Uterus (tissue), 4 donors: ENCODE measurements around the gene MAP2K4. TPM values are rescaled to one million over a fixed set of nuclear protein-coding genes. Genes with fewer than 3 reads are reported as not detected.

ENCODE experiments used
- DNase-seq, 2 donors: peaks; one replicate each; pipeline ENCODE4 v3.0.0-alpha.2; 2019 to 2020
- H3K27ac ChIP-seq, 2 donors: fragments of 200-600 bp; sonication (generic); 1 replicate in 1 of 2; 2 replicates in 1 of 2; pipeline ENCODE4 v1.5.1; 2016 to 2018
- H3K27me3 ChIP-seq, 2 donors: fragments of 200-600 bp; sonication (generic); one replicate each; pipeline ENCODE4 v1.5.1; 2018 to 2019; ENCODE audit warnings: control low read depth in 1 of 2
- H3K36me3 ChIP-seq, 2 donors: fragments of 200-600 bp; sonication (generic); one replicate each; pipeline ENCODE4 v1.5.1; 2019; ENCODE audit warnings: control low read depth in 1 of 2
- H3K4me1 ChIP-seq, 2 donors: fragments of 200-600 bp; sonication (generic); one replicate each; pipeline ENCODE4 v1.5.1; 2018 to 2019; ENCODE audit warnings: control low read depth in 1 of 2
- H3K4me3 ChIP-seq, 2 donors: fragments of 200-600 bp; sonication (generic); 1 replicate in 1 of 2; 2 replicates in 1 of 2; pipeline ENCODE4 v1.5.1; 2018 to 2019; ENCODE audit warnings: mild to moderate bottlenecking in 1 of 2
- H3K9me3 ChIP-seq, 2 donors: fragments of 200-600 bp; sonication (generic); one replicate each; pipeline ENCODE4 v1.5.1; 2019; ENCODE audit warnings: control low read depth in 1 of 2
- CTCF ChIP-seq, 4 experiments: fragments of 200-600 bp in 2 of 4; fragments of 450-650 bp in 2 of 4; sonication (generic) in 2 of 4; IDR thresholded peaks; one replicate each; pipeline ENCODE4 v1.5.1; 2016 to 2019; ENCODE audit warnings: antibody characterized with exemption in 4 of 4, mild to moderate bottlenecking in 2 of 4, moderate library complexity in 1 of 4
- POLR2A ChIP-seq, 2 donors: fragments of 450-650 bp; IDR thresholded peaks; one replicate each; pipeline ENCODE4 v1.6.1; 2016; ENCODE audit warnings: antibody characterized with exemption in 2 of 2, mild to moderate bottlenecking in 1 of 2, moderate library complexity in 1 of 2
- intact Hi-C: fragments of 100-400 bp; cut with DNase I; formaldehyde crosslinking; loops from one replicate; pipeline ENCODE4 v1.15.1; 2023; ENCODE audit warnings: low total_unique reads
- total RNA-seq, 4 donors: library from RNA; depleted of rRNA in 3 of 4; stranded (reverse); fragments of >200 nt in 3 of 4; gene quantifications; one replicate each; pipeline versions ENCODE4 v1.1.0 to v1.2.4, GENCODE V29; 2014 to 2023
- donor health status: DM: yes; HTN: yes; CAD: no.

The MAP2K4 gene
- total RNA-seq, 4 donors from 2014 or later, result 19.4 to 83.9 (median 65.5) TPM

GRCh38 chr17:12022310-12022709 lies 1.6 kb downstream of the MAP2K4 start:
- Histone ChIP-seq H3K9me3 (no peaks in the 10 kb centered on the region), H3K4me1 (peaks cover 0 to 5% of the 10 kb centered on the region in 2 donors), H3K4me3 (no peak overlapping the region), H3K36me3 (no peaks in the 10 kb centered on the region), H3K27me3 (no peaks in the 10 kb centered on the region), H3K27ac (no peak overlapping the region)
- intact Hi-C loops, result no loop called here
- TF ChIP-seq POLR2A (IDR thresholded peaks at IDR 0.05) (no peak), CTCF (IDR thresholded peaks at IDR 0.05) (no peak)
- DNase-seq, result no peak

GRCh38 chr17:12024327-12024726 lies 3.6 kb downstream of the MAP2K4 start:
- TF ChIP-seq POLR2A (IDR thresholded peaks at IDR 0.05) (no peak), CTCF (IDR thresholded peaks at IDR 0.05) (no peak)
- DNase-seq, result no peak
- Histone ChIP-seq H3K27me3 (no peaks in the 10 kb centered on the region), H3K27ac (no peak overlapping the region), H3K9me3 (no peaks in the 10 kb centered on the region), H3K4me3 (no peak overlapping the region), H3K4me1 (peaks cover 0 to 5% of the 10 kb centered on the region in 2 donors), H3K36me3 (no peaks in the 10 kb centered on the region)
- intact Hi-C loops, result no loop called here

- H3K4me1 ChIP-seq, result no peaks in the 10 kb centered on the region
- H3K9me3 ChIP-seq, result no peaks in the 10 kb centered on the region
- TF ChIP-seq CTCF (IDR thresholded peaks at IDR 0.05) (no peak), POLR2A (IDR thresholded peaks at IDR 0.05) (no peak)
- intact Hi-C loops, result no loop called here
- H3K27ac ChIP-seq, result no peak overlapping the region
- DNase-seq, result no peak
- H3K36me3 ChIP-seq, result no peaks in the 10 kb centered on the region
- H3K27me3 ChIP-seq, result no peaks in the 10 kb centered on the region
- H3K4me3 ChIP-seq, result no peak overlapping the region
These were observed 7.0 kb downstream of the MAP2K4 start for GRCh38 chr17:12027658-12028057.

GRCh38 chr17:12028611-12029010 lies 7.9 kb downstream of the MAP2K4 start:
- Histone ChIP-seq H3K36me3 (no peaks in the 10 kb centered on the region), H3K27me3 (no peaks in the 10 kb centered on the region), H3K9me3 (no peaks in the 10 kb centered on the region), H3K27ac (no peak overlapping the region), H3K4me1 (no peaks in the 10 kb centered on the region), H3K4me3 (no peak overlapping the region)
- TF ChIP-seq CTCF (IDR thresholded peaks at IDR 0.05), result no peak
- TF ChIP-seq POLR2A (IDR thresholded peaks at IDR 0.05), result no peak
- DNase-seq, result no peak
- intact Hi-C loops, result no loop called here

- no peak for DNase-seq
- Histone ChIP-seq H3K27me3 (no peaks in the 10 kb centered on the region), H3K9me3 (no peaks in the 10 kb centered on the region), H3K4me3 (no peak overlapping the region), H3K27ac (no peak overlapping the region), H3K4me1 (no peaks in the 10 kb centered on the region), H3K36me3 (no peaks in the 10 kb centered on the region)
- intact Hi-C loops, result no loop called here
- no peak for TF ChIP-seq CTCF (IDR thresholded peaks at IDR 0.05)
- no peak for TF ChIP-seq POLR2A (IDR thresholded peaks at IDR 0.05)
These were observed 13.9 kb downstream of the MAP2K4 start for GRCh38 chr17:12034538-12034937.
